Peyer's patch (tissue), 4 donors: ENCODE results near the gene LYZL6.

Experiments
- POLR2A ChIP-seq, 2 donors: fragments of 450-650 bp; IDR thresholded peaks; one replicate each; pipeline ENCODE4 v1.5.1; 2017; ENCODE audit warnings: antibody characterized with exemption in 2 of 2, mild to moderate bottlenecking in 2 of 2, moderate library complexity in 2 of 2
- TF ChIP-seq, protein P1 (sequence below), 6 experiments: fragments of 450-650 bp in 4 of 6; fragments of 200-600 bp in 2 of 6; sonication (generic) in 1 of 6; IDR thresholded peaks; one replicate each; pipeline ENCODE4 v1.5.1; 2017 to 2019; ENCODE audit warnings: antibody characterized with exemption in 6 of 6, mild to moderate bottlenecking in 3 of 6, moderate library complexity in 1 of 6

DNA sequence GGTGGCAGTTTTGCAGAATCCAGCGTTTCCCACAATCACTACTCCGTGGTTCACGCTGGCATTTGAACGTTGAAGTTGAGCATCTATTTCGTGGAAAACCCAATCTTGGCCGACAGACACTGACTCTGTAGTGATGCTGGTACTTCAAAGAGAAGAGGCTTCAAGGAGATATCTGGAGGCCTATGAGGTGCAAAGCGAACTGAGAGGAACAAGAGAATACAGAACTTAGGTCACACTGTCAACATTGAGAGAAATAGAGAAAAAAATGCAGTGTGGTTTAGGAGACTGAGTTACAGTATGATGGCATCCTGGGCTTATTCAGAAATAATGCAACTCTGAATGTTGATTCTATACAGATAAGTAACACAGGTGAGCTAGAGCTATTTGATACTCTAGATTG, 21.8 kb upstream of the LYZL6 start:
- TF ChIP-seq, protein P1, sequence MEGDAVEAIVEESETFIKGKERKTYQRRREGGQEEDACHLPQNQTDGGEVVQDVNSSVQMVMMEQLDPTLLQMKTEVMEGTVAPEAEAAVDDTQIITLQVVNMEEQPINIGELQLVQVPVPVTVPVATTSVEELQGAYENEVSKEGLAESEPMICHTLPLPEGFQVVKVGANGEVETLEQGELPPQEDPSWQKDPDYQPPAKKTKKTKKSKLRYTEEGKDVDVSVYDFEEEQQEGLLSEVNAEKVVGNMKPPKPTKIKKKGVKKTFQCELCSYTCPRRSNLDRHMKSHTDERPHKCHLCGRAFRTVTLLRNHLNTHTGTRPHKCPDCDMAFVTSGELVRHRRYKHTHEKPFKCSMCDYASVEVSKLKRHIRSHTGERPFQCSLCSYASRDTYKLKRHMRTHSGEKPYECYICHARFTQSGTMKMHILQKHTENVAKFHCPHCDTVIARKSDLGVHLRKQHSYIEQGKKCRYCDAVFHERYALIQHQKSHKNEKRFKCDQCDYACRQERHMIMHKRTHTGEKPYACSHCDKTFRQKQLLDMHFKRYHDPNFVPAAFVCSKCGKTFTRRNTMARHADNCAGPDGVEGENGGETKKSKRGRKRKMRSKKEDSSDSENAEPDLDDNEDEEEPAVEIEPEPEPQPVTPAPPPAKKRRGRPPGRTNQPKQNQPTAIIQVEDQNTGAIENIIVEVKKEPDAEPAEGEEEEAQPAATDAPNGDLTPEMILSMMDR (IDR thresholded peaks at IDR 0.05): no peak
- TF ChIP-seq POLR2A (IDR thresholded peaks at IDR 0.05): no peak
